GM19467 (cell line): Measurements from ENCODE around the gene PRPSAP1.
"Not testable (repeated sequence)": the region's sequence is repeated elsewhere in the genome, so short reads cannot be mapped to it uniquely, and the experiment has no call there.

Experiments
- ATAC-seq: cut with Tn5 transposase; IDR thresholded peaks from one replicate; pipeline ENCODE4 v1.9.1; 2021; ENCODE audit warnings: mild to moderate bottlenecking, moderate library complexity; ENCODE audit not compliant: unreplicated experiment

The PRPSAP1 gene

DNA sequence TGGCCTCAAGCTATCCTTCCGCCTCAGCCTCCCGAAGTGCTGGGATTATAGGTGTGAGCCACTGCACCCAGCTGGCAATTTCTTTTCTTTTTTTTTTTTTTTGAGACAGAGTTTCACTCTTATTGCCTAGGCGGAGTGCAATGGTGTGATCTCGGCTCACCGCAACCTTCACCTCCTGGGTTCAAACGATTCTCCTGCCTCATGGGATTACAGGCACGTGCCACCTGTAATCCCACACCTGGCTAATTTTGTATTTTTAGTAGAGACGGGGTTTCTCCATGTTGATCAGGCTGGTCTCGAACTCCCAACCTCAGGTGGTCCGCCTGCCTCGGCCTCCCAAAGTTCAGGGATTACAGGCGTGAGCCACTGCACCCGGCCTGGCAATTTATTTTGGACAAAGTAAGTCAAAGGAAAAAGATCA is 86.1 kb downstream of the PRPSAP1 start:
- not testable (repeated sequence) for ATAC-seq

DNA sequence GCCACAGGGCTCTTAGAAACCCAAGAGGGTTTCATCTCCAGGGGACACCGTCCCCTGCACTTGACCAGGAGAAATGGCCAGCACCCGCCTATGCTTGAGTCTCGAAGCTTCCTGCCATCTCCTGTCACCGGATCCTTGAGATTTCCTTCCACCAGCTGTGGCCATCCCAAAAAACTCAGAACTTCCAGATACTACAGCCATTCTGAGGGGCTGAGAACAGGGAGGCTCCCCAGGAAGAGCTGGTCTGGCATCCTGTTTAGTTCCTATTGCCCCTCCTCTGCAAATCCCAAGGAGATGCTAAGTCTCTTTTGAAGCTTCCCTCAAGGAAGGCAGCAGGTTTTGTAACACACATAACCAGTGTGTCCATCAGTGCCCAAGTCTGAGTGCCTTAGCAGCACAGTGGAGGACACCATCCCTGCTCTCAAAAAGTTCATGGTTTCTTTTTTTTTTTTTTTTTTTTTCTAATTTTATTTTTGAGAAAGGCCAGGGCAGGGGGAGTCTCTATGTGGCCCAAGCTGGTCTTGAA is 86.6 kb downstream of the PRPSAP1 start:
- ATAC-seq: no peak

DNA sequence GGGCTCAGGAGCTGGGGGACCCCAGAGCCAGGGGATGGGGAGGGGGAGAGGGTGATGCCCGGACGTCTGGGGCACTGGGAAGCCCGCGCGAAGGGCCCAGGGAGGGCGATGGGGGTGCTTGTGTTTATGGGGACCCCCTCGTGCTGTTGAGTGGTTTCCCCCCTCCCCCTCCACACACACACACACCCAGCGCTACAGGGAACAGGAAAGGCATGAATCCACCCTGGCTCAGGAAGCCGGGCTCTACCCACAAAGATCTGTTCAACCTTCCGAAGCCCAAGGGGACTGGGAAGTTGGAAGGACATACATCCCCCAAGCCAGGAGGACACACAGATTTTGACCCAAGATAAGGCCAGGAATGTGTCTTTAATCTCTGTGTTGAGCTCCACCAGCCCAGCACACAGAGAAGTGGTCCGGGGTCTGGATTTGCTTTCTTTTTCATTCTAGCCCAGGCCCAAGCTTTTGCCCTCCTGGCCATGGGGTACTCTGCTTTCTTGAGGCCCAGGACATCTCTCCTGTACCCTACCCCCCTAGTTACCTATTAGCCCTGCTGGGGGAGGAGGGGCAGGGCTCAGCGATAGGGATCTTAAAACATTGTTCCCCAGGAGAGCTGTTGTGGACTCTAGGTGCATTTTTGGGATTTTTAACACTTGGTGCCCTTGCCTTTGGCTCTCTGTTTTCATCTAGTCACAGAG is 87.3 kb downstream of the PRPSAP1 start:
- ATAC-seq: no peak

DNA sequence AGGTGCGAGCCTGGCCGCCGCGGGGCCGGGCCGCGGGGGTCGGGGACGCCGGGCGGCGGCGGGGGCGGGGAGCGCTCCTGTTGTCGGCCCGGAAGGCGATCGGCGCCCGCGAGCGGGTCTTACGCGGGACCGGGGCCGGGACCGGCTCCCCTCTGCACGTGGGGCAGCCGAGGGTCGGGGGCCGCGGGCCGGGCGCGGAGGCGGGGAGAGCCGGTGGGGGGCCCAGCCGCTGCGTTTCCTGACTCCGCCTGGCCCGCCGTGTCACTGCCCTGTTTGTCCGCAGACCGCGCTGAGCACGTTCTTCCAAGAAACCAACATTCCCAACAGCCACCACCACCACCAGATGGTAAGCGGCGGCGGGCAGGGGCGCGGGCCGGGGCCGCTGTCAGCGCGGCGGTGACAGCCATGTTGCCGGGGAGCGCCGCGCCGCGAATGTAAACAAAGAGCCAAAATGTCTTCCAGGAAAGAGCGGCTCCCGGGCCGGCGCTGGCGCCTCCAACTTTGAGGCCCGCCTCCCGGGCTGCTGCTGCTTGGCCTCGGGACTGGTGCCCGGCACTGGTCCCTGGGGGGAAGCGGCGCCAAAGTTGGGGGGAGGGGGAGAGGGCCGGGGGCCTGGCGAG is 88.0 kb downstream of the PRPSAP1 start:
- no peak for ATAC-seq

DNA sequence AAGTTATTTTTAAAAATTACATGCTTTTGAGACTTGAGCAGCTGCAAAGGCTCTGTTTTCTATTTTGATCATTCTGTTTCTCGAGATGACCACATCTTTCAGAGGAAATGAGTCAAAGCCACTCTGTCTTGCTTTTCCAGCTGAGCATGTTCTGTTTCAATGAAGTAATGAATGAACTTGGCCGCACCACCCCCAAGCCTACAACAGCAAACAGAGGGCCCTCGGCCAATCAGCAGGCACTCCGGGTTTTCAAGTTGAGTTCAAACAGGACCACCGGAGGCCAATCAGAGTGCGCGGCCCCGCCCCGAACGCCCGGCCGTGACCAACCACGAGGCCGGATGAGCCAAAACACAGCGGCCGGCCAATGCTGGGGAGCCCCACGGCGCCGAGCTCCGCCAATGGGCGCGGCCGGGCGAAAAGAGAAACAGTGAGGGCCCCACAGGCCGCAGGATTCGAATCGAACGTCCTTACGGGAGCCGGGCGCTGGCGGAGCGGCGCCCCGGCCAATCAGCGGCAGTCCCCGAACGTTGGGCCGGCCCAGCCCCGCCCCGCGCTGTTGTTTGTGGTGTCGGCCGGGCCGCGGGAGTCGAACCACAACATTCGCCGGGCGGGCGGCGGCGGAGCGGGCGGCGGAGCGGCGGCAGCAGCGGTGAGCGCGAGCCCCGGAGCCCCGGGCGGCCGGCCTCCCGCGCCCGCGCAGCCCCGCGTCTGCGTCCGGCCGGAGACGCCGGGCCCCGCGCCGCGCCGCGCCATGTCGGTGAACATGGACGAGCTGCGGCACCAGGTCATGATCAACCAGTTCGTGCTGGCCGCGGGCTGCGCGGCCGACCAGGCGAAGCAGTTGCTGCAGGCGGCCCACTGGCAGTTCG is 88.7 kb downstream of the PRPSAP1 start, which contains the start of gene UBALD2:
TSS of gene UBALD2 (plus strand) at position 594 of the 869 bp plus-strand sequence. CDS start at position 752, 158 bp downstream.
- ATAC-seq: peak; percentile 65

DNA sequence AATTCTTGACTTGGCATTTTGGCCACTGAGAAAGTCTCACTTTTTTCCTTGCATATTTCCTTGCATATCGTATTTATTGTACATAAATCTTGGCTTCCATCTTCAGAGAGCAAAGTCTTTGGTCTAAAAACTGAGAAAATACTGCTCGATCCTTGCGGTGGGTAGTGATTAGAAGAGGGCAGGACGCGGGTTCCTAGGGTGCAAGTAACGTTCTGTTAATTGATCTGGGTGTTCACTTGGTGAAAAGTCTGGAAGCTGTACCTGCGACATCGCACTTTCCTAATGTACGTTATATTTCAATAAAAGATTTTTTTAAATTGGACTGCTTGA is 89.3 kb downstream of the PRPSAP1 start:
- no peak for ATAC-seq

DNA sequence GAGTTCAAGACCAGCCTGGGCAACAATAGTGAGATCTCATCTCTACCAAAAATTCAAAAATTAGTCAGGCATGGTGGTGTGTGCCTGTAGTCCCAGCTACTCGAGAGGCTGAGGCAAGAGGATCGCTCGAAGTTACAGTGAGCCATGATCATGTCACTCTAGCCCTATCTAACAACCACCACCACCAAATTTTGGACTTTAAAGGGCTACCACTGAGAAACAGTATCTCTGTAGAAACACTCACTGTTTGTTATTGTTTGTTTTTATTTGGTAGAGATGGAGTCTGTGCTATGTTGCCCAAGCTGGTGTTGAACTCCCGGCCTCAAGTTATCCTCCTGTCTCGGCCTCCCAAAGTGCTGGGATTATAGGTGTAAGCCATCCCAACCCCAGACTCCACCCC is 89.8 kb downstream of the PRPSAP1 start:
- ATAC-seq: no peak

DNA sequence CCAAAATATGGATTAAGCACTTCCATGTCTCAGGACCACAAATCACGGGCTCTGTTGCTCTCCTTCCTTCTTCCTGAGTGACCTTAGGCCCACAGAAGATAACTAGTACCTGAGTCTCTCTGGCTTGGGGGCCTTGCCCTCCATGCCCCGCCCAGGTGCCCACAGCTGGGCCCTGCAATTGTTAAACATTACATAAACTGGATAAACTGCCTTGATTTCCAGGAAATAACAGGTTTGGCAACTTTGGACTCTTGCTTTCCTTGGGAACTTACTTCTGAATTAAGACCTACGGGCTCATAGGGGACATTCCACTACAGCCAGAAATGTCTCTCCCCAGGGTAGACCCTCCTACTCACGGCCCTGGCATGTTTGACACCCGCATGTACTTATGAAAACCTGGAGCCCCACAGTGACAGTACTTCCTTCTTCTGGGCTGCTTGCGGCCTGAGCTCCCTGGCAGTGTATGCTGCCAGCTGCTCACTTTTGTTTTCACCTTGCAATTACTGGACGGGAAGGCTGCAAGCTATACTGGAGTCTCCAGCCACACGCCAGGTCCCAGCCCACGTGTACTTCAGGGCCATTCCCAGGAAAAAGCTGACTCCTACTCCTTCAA is 90.9 kb downstream of the PRPSAP1 start:
- no peak for ATAC-seq

DNA sequence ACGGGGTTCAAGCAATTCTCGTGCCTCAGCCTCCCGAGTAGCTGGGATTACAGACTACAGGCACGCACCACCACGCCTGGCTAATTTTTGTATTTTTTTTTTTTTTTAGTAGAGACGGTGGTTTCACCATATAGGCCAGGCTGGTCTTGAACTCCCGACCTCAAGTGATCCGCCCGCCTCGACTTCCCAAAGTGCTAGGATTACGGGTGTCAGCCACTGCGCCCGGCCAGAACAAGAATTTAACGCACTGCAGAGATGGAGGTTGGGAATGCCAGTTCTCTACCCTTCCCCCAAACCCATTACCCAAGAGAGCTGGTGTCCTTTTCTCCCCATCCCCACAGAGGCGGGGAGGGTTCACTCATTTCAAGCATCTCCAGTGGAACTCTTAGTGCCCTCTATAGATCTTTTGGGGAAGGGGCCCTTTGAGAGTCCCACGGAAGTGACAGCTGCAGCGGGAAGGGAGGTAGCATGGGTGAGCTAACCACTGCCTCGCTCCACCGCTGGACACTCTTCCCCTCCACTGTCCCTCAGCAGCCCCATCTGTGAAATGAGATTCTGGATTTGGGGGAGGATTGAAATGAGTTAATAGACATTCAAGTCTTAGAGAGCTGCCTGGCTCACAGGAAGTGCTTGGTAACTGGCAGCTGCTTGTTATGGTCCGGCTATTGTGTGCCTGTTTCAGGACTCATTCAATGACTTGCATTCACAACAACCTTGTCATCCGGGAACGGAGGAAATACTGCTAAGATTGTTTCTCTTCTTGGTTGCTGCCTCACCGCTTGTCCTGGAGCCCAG is 92.1 kb downstream of the PRPSAP1 start:
- no peak for ATAC-seq

DNA sequence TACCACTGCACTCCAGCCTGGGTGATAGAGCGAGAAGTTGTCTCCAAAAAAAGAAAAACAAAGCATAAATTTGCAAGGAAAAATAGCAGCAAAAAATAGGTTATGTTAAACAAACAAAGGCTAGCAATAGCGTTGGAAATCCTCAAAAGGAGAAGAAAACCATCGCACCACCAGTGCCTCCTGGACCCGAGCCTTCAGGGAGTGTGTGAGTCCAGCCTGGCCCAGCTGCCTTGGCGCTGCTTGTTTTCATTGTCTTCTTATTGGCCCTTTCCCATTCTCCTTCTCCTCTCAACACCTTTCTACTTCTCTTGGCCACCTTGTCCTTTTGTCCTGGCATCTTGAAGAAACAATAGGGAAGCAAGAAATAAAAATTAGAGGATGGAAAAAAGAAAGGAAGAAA is 93.0 kb downstream of the PRPSAP1 start:
- no peak for ATAC-seq

DNA sequence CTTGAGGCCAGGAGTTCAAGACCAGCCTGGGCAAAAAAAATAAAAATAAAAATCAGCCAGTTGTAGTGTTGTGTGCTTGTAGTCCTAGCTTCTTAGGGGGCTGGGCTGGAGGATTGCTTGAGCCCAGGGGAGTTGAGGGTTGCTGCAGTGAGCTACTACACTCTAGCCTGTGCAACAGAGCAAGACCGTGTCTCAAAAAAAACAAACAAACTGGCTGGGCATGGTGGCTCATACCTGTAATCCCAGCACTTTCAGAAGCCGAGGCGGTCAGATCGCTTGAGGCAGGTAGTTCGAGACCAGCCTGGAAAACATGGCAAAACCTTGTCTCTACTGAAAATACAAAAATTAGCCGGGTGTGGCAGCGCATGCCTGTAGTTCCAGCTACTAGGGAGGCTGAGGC is 93.5 kb downstream of the PRPSAP1 start:
- no peak for ATAC-seq
